ENCODE results near the gene TNFAIP3. TPM values are rescaled to one million over a fixed set of nuclear protein-coding genes. Genes with fewer than 3 reads are reported as not detected.
A peak's percentile ranks its signal among the peaks of the same experiment; 100 is the strongest.

Gene TNFAIP3
- total RNA-seq, 3 donors from 2014 or later, result 49.3 to 65.2 (median 55.8) TPM

GRCh38 chr6:137878486-137879285 is 11.6 kb downstream of the TNFAIP3 start:
- no peak overlapping the region for H3K4me3 ChIP-seq
- DNase-seq (peak in 1 of 3 donors; percentile 57), ATAC-seq (no peak)
- H3K9me3 ChIP-seq, result no peaks in the 10 kb centered on the region
- TF ChIP-seq, protein P1, sequence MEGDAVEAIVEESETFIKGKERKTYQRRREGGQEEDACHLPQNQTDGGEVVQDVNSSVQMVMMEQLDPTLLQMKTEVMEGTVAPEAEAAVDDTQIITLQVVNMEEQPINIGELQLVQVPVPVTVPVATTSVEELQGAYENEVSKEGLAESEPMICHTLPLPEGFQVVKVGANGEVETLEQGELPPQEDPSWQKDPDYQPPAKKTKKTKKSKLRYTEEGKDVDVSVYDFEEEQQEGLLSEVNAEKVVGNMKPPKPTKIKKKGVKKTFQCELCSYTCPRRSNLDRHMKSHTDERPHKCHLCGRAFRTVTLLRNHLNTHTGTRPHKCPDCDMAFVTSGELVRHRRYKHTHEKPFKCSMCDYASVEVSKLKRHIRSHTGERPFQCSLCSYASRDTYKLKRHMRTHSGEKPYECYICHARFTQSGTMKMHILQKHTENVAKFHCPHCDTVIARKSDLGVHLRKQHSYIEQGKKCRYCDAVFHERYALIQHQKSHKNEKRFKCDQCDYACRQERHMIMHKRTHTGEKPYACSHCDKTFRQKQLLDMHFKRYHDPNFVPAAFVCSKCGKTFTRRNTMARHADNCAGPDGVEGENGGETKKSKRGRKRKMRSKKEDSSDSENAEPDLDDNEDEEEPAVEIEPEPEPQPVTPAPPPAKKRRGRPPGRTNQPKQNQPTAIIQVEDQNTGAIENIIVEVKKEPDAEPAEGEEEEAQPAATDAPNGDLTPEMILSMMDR (IDR thresholded peaks at IDR 0.05), result no peak
- peaks cover 11% of the 10 kb centered on the region for H3K4me1 ChIP-seq (ENCODE audit: low read depth)
- H3K36me3 ChIP-seq (ENCODE audit: low read depth), result peaks cover 27% of the 10 kb centered on the region
- intact Hi-C loops (cut with DNase I, micrococcal nuclease), result no loop called here

DNA sequence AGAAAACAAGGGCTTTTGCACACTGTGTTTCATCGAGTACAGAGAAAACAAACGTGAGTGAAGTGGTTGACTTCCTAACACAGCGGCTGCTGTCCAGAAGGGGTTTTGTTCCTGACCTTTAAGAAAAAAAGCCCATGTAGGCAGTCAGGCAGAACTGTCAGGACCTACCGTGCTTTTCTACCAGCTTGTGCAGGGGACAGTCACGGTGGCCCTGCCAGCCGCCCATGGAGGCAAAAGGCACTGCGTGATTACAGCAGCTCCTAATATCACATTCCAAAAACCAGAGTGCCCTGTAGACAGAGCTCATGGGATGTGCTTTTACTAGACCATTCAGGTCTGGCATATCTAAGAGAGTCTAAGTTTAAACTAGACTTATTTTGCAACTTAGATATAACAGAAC is 12.2 kb downstream of the TNFAIP3 start:
- H3K36me3 ChIP-seq (ENCODE audit: low read depth), result peaks cover 27% of the 10 kb centered on the region
- no peaks in the 10 kb centered on the region for H3K9me3 ChIP-seq
- no peak for ATAC-seq
- H3K4me1 ChIP-seq (ENCODE audit: low read depth), result peaks cover 5% of the 10 kb centered on the region
- TF ChIP-seq, protein P1 (IDR thresholded peaks at IDR 0.05), result no peak
- no peak for DNase-seq
- H3K4me3 ChIP-seq, result no peak overlapping the region
- intact Hi-C loops (cut with DNase I, micrococcal nuclease), result no loop called here

DNA sequence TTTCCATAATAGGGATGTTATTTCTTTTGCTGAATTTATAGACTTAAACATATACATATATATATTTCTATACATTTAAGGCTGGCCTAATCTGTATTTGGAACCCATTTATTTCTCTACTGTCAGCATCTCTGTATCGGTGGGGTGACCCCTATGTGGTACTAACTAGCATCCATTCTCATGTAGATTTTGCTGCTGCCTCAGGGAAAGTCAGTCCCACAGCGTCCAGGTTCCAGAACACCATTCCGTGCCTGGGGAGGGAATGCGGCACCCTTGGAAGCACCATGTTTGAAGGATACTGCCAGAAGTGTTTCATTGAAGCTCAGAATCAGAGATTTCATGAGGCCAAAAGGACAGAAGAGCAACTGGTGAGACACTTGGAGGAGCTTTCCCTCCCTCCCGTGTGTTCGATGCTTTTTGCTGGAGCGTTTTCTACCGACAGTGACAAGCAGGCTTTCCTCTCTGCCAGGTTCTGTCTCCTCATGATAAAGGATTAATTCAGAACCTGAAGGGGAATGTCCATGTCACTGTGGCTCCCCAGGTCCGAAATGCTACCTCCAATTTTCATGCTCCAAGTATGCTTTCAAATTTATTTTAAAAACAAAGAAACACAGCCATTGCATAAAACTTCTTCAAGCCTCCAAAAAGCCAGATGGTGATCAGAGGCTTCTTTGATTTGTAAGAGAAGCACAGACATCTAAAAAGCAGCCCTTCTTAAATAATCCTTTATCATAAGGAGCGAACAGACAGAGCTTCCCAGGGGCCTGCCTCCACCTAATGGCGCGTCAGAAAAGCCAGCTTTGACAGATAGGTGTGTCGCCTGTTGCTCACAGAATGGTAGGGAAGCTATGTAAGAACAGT is 13.1 kb downstream of the TNFAIP3 start:
- Histone ChIP-seq H3K9me3 (no peaks in the 10 kb centered on the region), H3K36me3 (ENCODE audit: low read depth) (peaks cover 27% of the 10 kb centered on the region), H3K4me1 (ENCODE audit: low read depth) (no peaks in the 10 kb centered on the region), H3K4me3 (no peak overlapping the region)
- DNase-seq (no peak), ATAC-seq (no peak)
- TF ChIP-seq, protein P1 (IDR thresholded peaks at IDR 0.05), result no peak
- intact Hi-C loops (cut with DNase I, micrococcal nuclease), result no loop called here

DNA sequence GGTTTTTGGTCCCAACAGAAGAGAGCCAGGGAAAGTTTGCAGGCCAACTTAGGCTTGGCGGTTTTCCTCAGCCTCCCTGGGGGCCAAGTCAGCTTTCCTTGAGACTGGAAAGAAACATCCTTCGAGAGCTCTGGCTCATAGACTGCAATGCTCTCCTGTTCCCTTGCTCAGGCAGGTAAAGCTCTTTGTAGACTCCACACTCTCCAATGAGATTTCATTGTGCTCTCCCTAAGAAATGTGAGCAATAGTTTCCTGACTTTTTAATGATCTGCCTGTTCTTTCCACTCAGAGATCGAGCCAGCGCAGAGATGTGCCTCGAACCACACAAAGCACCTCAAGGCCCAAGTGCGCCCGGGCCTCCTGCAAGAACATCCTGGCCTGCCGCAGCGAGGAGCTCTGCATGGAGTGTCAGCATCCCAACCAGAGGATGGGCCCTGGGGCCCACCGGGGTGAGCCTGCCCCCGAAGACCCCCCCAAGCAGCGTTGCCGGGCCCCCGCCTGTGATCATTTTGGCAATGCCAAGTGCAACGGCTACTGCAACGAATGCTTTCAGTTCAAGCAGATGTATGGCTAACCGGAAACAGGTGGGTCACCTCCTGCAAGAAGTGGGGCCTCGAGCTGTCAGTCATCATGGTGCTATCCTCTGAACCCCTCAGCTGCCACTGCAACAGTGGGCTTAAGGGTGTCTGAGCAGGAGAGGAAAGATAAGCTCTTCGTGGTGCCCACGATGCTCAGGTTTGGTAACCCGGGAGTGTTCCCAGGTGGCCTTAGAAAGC is 13.9 kb downstream of the TNFAIP3 start:
- H3K9me3 ChIP-seq, result no peaks in the 10 kb centered on the region
- no peaks in the 10 kb centered on the region for H3K4me1 ChIP-seq (ENCODE audit: low read depth)
- TF ChIP-seq, protein P1 (IDR thresholded peaks at IDR 0.05), result no peak
- no peak overlapping the region for H3K4me3 ChIP-seq
- ATAC-seq, result peak; percentile 20
- intact Hi-C loops (cut with DNase I, micrococcal nuclease), result no loop called here
- H3K36me3 ChIP-seq (ENCODE audit: low read depth), result peaks cover 27% of the 10 kb centered on the region
- no peak for DNase-seq

DNA sequence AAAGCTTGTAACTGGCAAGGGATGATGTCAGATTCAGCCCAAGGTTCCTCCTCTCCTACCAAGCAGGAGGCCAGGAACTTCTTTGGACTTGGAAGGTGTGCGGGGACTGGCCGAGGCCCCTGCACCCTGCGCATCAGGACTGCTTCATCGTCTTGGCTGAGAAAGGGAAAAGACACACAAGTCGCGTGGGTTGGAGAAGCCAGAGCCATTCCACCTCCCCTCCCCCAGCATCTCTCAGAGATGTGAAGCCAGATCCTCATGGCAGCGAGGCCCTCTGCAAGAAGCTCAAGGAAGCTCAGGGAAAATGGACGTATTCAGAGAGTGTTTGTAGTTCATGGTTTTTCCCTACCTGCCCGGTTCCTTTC is 14.4 kb downstream of the TNFAIP3 start:
- no peaks in the 10 kb centered on the region for H3K9me3 ChIP-seq
- H3K4me1 ChIP-seq (ENCODE audit: low read depth), result no peaks in the 10 kb centered on the region
- H3K36me3 ChIP-seq (ENCODE audit: low read depth), result peaks cover 22% of the 10 kb centered on the region
- no peak overlapping the region for H3K4me3 ChIP-seq
- intact Hi-C loops (cut with DNase I, micrococcal nuclease), result no loop called here
- TF ChIP-seq, protein P1 (IDR thresholded peaks at IDR 0.05), result no peak
- ATAC-seq (peak; percentile 6), DNase-seq (no peak)

Measured in mucosa of descending colon (tissue), 3 donors.